ENCODE data around the gene PRKRIP1.

DNA sequence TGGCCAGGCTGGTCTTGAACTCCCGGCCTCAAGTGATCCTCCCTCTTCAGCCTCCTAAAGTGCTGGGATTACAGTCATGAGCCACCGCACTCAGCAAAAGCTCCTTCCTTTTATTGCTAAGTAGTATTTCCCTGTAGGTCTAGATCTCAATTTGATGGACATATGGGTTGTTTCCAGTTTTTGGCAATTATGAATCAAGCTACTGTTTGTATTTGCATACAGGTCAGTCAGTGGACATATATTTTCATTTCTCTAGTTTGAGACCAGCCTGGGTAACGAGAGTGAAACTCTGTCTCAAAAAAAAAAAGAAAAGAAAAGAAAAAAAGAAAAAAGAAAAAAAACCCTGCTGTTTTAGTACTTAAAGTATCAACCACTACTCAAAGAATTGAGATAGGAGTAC lies 6.4 kb upstream of the PRKRIP1 start:
- TF ChIP-seq CTCF (IDR thresholded peaks at IDR 0.05; ENCODE audit: insufficient read depth, low read length, poor library complexity, severe bottlenecking) (no peak), EZH2phosphoT487 (conservative IDR thresholded peaks at IDR 0.05; ENCODE audit: low read length) (no peak)

Data from SU-DHL-6 (cell line).